Prostate gland (tissue), 2 donors: ENCODE measurements around the gene WDR5.

Experiments
- CTCF ChIP-seq, 4 experiments: fragments of 200-600 bp in 2 of 4; fragments of 450-650 bp in 2 of 4; sonication (generic) in 2 of 4; IDR thresholded peaks; 1 replicate in 3 of 4; 2 replicates in 1 of 4; pipeline ENCODE4 v1.5.1; 2016 to 2019; ENCODE audit warnings: antibody characterized with exemption in 4 of 4, mild to moderate bottlenecking in 2 of 4, moderate library complexity in 2 of 4
- POLR2A ChIP-seq: fragments of 450-650 bp; IDR thresholded peaks from one replicate; pipeline ENCODE4 v1.6.1; 2016; ENCODE audit warnings: antibody characterized with exemption, mild to moderate bottlenecking

- TF ChIP-seq CTCF (IDR thresholded peaks at IDR 0.05) (no peak), POLR2A (no peak)
These were observed 67.3 kb downstream of the WDR5 start for GRCh38 chr9:134203224-134203623.
